GM23338 (cell line): ENCODE measurements around the gene NEUROD1. TPM values are rescaled to one million over a fixed set of nuclear protein-coding genes. Genes with fewer than 3 reads are reported as not detected.

Experiments
- ATAC-seq: fragments of 200-7000 bp; cut with Tn5 transposase; 3 replicates; pipeline ENCODE4 v1.9.1; 2020
- DNase-seq: peaks from one replicate; pipeline ENCODE4 v3.0.0-alpha.2; 2015; ENCODE audit warnings: low spot score
- H2AFZ ChIP-seq: fragments of 200-600 bp; sonication (generic); 2 replicates; pipeline ENCODE4 v1.8.0; 2016; ENCODE audit warnings: antibody characterized with exemption, mild to moderate bottlenecking, moderate library complexity
- H3F3A ChIP-seq: fragments of 200-600 bp; sonication (generic); replicated peaks from 2 replicates; pipeline ENCODE4 v1.8.0; 2017; ENCODE audit warnings: antibody characterized with exemption, mixed run types, low read depth
- H3K27ac ChIP-seq: fragments of 200-600 bp; sonication (generic); 2 replicates; pipeline ENCODE4 v1.6.1; 2016; ENCODE audit warnings: low read depth
- H3K27me3 ChIP-seq: fragments of 200-600 bp; sonication (generic); 2 replicates; pipeline ENCODE4 v1.8.0; 2016; ENCODE audit warnings: mild to moderate bottlenecking, mixed run types, moderate library complexity; ENCODE audit not compliant: insufficient read depth
- H3K36me3 ChIP-seq: fragments of 200-600 bp; sonication (generic); 2 replicates; pipeline ENCODE4 v1.8.0; 2016; ENCODE audit warnings: mild to moderate bottlenecking; ENCODE audit not compliant: insufficient read depth
- H3K4me1 ChIP-seq: fragments of 200-600 bp; sonication (generic); 2 replicates; pipeline ENCODE4 v1.8.0; 2016; ENCODE audit warnings: mild to moderate bottlenecking, moderate library complexity; ENCODE audit not compliant: insufficient read depth
- H3K4me2 ChIP-seq: fragments of 200-600 bp; sonication (generic); 2 replicates; pipeline ENCODE4 v1.7.1; 2017; ENCODE audit warnings: mixed run types
- H3K4me3 ChIP-seq: fragments of 200-600 bp; sonication (generic); 2 replicates; pipeline ENCODE4 v1.6.1; 2016; ENCODE audit warnings: mixed run types
- H3K79me2 ChIP-seq: fragments of 200-600 bp; sonication (generic); replicated peaks from 2 replicates; pipeline ENCODE4 v1.8.0; 2017; ENCODE audit warnings: mild to moderate bottlenecking; ENCODE audit not compliant: insufficient read depth
- H3K9me2 ChIP-seq: fragments of 200-600 bp; sonication (generic); 2 replicates; pipeline ENCODE4 v1.8.0; 2017; ENCODE audit not compliant: insufficient read depth
- H4K20me1 ChIP-seq: fragments of 200-600 bp; sonication (generic); replicated peaks from 2 replicates; pipeline ENCODE4 v1.8.0; 2017; ENCODE audit warnings: mild to moderate bottlenecking; ENCODE audit not compliant: insufficient read depth
- H3K27ac Mint-ChIP-seq: 2 replicates; pipeline ENCODE4 v1.8.0; 2020; ENCODE audit warnings: inconsistent platforms, mild to moderate bottlenecking, moderate library complexity, mixed read lengths
- H3K27me3 Mint-ChIP-seq: 3 replicates; pipeline ENCODE4 v1.8.0; 2022; ENCODE audit warnings: low read depth, mild to moderate bottlenecking, moderate library complexity, mixed read lengths, inconsistent platforms; ENCODE audit not compliant: insufficient read depth, poor library complexity
- H3K36me3 Mint-ChIP-seq: 3 replicates; pipeline ENCODE4 v1.8.0; 2021; ENCODE audit warnings: low read depth, mild to moderate bottlenecking, inconsistent platforms, moderate library complexity, mixed read lengths
- H3K4me1 Mint-ChIP-seq: 3 replicates; pipeline ENCODE4 v1.8.0; 2020; ENCODE audit warnings: mild to moderate bottlenecking, inconsistent platforms, mixed read lengths
- H3K4me3 Mint-ChIP-seq: 3 replicates; pipeline ENCODE4 v1.8.0; 2021; ENCODE audit warnings: moderate library complexity, mild to moderate bottlenecking, inconsistent platforms, mixed read lengths
- H3K9me3 Mint-ChIP-seq: 3 replicates; pipeline ENCODE4 v1.8.0; 2020; ENCODE audit warnings: moderate library complexity, mild to moderate bottlenecking, inconsistent platforms, mixed read lengths
- CREB1 ChIP-seq: fragments of 250-450 bp; sonication (Bioruptor Pico); IDR thresholded peaks from 2 replicates; pipeline ENCODE4 v1.5.0; 2020; ENCODE audit warnings: low read depth, mild to moderate bottlenecking, moderate library complexity
- EZH2 ChIP-seq: fragments of 200-600 bp; sonication (generic); IDR thresholded peaks from one replicate; pipeline ENCODE4 v1.8.0; 2017; ENCODE audit warnings: antibody characterized with exemption, mild to moderate bottlenecking, low read depth; ENCODE audit not compliant: unreplicated experiment
- EZH2phosphoT487 ChIP-seq: fragments of 200-600 bp; sonication (generic); IDR thresholded peaks from one replicate; pipeline ENCODE4 v1.8.1; 2018; ENCODE audit warnings: antibody characterized with exemption; ENCODE audit not compliant: unreplicated experiment
- JUNB ChIP-seq: IDR thresholded peaks from one replicate; pipeline ENCODE4 v1.6.1; 2016; ENCODE audit warnings: antibody characterized with exemption; ENCODE audit not compliant: unreplicated experiment
- NANOG ChIP-seq: IDR thresholded peaks from 2 replicates; pipeline ENCODE4 v1.6.1; 2016; ENCODE audit warnings: antibody characterized with exemption, borderline replicate concordance
- STAT1 ChIP-seq: IDR thresholded peaks from one replicate; pipeline ENCODE4 v1.6.1; 2016; ENCODE audit warnings: antibody characterized with exemption; ENCODE audit not compliant: unreplicated experiment
- ZNF114 ChIP-seq: fragments of 250-450 bp; sonication (Bioruptor Pico); IDR thresholded peaks from 2 replicates; pipeline ENCODE4 v1.5.0; 2020; ENCODE audit warnings: mild to moderate bottlenecking, moderate library complexity
- ZNF331 ChIP-seq: fragments of 250-450 bp; sonication (Bioruptor Pico); IDR thresholded peaks from 2 replicates; pipeline ENCODE4 v1.5.0; 2020; ENCODE audit warnings: low read depth, mild to moderate bottlenecking, moderate library complexity
- polyA plus RNA-seq: library from polyadenylated mRNA; unstranded; fragments of >200 nt; fragmentation: Nextera tagmentation; extraction: Ambion mirVana; gene quantifications from 2 replicates; pipeline ENCODE4 v1.2.1, GENCODE V29; 2016
- total RNA-seq: library from RNA; depleted of rRNA; stranded (reverse); fragments of >200 nt; shearing (Covaris generic); gene quantifications from 2 replicates; pipeline ENCODE4 v1.2.3, GENCODE V29; 2014
- TF ChIP-seq, protein P1 (sequence below): IDR thresholded peaks from one replicate; pipeline ENCODE4 v1.6.1; 2018; ENCODE audit warnings: antibody characterized with exemption; ENCODE audit not compliant: unreplicated experiment
- TF ChIP-seq, protein P2 (sequence below): IDR thresholded peaks from 2 replicates; pipeline ENCODE4 v1.6.1; 2016; ENCODE audit warnings: antibody characterized with exemption
- TF ChIP-seq, protein P3 (sequence below): fragments of 250-450 bp; sonication (Bioruptor Pico); IDR thresholded peaks from 2 replicates; pipeline ENCODE4 v1.5.0; 2020; ENCODE audit warnings: mild to moderate bottlenecking, moderate library complexity

Gene NEUROD1
- total and polyA plus RNA-seq, 2 experiments from 2014 or later, result not detected

DNA sequence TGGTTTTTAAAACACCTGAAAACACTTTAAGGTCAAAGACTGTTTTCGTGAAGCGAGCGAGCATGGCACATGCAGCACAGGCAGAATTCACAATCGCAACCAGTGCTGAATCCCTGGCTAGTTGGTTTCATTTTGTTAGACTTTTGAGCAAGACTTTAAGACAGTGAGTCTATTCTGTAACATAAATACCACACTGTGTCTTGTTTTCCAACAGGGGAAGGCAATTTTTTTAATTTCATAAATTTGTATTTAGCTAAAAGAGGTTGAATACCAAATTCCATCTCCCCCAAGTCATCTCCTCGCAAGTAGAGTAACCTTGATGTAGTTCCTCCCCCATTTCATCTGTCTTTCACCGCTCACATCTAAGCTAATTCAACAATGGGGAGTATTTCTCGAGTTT, 24.8 kb downstream of the NEUROD1 start (continued):
- TF ChIP-seq, protein P1, sequence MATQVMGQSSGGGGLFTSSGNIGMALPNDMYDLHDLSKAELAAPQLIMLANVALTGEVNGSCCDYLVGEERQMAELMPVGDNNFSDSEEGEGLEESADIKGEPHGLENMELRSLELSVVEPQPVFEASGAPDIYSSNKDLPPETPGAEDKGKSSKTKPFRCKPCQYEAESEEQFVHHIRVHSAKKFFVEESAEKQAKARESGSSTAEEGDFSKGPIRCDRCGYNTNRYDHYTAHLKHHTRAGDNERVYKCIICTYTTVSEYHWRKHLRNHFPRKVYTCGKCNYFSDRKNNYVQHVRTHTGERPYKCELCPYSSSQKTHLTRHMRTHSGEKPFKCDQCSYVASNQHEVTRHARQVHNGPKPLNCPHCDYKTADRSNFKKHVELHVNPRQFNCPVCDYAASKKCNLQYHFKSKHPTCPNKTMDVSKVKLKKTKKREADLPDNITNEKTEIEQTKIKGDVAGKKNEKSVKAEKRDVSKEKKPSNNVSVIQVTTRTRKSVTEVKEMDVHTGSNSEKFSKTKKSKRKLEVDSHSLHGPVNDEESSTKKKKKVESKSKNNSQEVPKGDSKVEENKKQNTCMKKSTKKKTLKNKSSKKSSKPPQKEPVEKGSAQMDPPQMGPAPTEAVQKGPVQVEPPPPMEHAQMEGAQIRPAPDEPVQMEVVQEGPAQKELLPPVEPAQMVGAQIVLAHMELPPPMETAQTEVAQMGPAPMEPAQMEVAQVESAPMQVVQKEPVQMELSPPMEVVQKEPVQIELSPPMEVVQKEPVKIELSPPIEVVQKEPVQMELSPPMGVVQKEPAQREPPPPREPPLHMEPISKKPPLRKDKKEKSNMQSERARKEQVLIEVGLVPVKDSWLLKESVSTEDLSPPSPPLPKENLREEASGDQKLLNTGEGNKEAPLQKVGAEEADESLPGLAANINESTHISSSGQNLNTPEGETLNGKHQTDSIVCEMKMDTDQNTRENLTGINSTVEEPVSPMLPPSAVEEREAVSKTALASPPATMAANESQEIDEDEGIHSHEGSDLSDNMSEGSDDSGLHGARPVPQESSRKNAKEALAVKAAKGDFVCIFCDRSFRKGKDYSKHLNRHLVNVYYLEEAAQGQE, result no peak
- TF ChIP-seq ZNF114, result no peak
- no peak for TF ChIP-seq JUNB
- no peak for TF ChIP-seq CREB1
- TF ChIP-seq EZH2phosphoT487, result no peak
- no peak for TF ChIP-seq NANOG
- TF ChIP-seq, protein P2, sequence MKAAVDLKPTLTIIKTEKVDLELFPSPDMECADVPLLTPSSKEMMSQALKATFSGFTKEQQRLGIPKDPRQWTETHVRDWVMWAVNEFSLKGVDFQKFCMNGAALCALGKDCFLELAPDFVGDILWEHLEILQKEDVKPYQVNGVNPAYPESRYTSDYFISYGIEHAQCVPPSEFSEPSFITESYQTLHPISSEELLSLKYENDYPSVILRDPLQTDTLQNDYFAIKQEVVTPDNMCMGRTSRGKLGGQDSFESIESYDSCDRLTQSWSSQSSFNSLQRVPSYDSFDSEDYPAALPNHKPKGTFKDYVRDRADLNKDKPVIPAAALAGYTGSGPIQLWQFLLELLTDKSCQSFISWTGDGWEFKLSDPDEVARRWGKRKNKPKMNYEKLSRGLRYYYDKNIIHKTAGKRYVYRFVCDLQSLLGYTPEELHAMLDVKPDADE, result no peak
- no peak for TF ChIP-seq EZH2
- no peak for TF ChIP-seq ZNF331 (CRISPR knock-in tag)

DNA sequence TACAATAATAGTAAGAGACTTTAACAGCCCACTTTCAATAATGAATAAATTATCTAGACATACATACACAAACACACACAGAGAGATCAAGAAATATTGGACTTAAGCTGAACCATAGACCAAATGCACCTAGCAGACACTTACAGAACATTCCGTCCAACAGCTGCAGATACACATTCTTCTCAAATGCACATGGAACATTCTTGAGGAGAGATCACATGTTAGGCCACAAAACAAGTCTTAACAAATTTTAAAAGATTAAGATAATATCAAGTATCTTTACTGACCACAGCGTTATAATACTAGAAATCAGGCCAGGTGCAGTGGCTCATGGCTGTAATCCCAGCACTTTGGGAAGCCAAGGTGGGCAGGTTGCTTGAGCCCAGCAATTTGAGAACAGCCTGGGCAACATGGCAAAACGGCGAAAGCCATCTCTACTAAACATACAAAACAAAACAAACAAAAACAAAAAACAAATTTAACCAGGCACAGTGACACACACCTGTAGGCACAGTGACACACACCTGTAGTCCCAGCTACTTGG, 30.8 kb downstream of the NEUROD1 start:
- Mint-ChIP-seq H3K36me3 (no peaks in the 10 kb centered on the region), H3K4me3 (no peak overlapping the region), H3K27me3 (peaks cover 4% of the 10 kb centered on the region), H3K4me1 (no peaks in the 10 kb centered on the region; the same call in 2 of the 3 replicates), H3K27ac (no peak overlapping the region), H3K9me3 (no peaks in the 10 kb centered on the region)
- no peak overlapping the region for H3K4me3 ChIP-seq
- no peaks in the 10 kb centered on the region for H4K20me1 ChIP-seq
- ATAC-seq (no peak), DNase-seq (no peak)
- no peaks in the 10 kb centered on the region for H3K79me2 ChIP-seq
- H3K27ac ChIP-seq, result no peak overlapping the region
- no peaks in the 10 kb centered on the region for H3K4me1 ChIP-seq
- no peak overlapping the region for H3K4me2 ChIP-seq
- no peak overlapping the region for H2AFZ ChIP-seq
- no peaks in the 10 kb centered on the region for H3K36me3 ChIP-seq
- H3F3A ChIP-seq, result no peaks in the 10 kb centered on the region
- H3K27me3 ChIP-seq, result peaks cover 24% of the 10 kb centered on the region
- no peaks in the 10 kb centered on the region for H3K9me2 ChIP-seq
- TF ChIP-seq STAT1 (no peak), JUNB (no peak), CREB1 (no peak), ZNF331 (CRISPR knock-in tag) (no peak)
- TF ChIP-seq, protein P3, sequence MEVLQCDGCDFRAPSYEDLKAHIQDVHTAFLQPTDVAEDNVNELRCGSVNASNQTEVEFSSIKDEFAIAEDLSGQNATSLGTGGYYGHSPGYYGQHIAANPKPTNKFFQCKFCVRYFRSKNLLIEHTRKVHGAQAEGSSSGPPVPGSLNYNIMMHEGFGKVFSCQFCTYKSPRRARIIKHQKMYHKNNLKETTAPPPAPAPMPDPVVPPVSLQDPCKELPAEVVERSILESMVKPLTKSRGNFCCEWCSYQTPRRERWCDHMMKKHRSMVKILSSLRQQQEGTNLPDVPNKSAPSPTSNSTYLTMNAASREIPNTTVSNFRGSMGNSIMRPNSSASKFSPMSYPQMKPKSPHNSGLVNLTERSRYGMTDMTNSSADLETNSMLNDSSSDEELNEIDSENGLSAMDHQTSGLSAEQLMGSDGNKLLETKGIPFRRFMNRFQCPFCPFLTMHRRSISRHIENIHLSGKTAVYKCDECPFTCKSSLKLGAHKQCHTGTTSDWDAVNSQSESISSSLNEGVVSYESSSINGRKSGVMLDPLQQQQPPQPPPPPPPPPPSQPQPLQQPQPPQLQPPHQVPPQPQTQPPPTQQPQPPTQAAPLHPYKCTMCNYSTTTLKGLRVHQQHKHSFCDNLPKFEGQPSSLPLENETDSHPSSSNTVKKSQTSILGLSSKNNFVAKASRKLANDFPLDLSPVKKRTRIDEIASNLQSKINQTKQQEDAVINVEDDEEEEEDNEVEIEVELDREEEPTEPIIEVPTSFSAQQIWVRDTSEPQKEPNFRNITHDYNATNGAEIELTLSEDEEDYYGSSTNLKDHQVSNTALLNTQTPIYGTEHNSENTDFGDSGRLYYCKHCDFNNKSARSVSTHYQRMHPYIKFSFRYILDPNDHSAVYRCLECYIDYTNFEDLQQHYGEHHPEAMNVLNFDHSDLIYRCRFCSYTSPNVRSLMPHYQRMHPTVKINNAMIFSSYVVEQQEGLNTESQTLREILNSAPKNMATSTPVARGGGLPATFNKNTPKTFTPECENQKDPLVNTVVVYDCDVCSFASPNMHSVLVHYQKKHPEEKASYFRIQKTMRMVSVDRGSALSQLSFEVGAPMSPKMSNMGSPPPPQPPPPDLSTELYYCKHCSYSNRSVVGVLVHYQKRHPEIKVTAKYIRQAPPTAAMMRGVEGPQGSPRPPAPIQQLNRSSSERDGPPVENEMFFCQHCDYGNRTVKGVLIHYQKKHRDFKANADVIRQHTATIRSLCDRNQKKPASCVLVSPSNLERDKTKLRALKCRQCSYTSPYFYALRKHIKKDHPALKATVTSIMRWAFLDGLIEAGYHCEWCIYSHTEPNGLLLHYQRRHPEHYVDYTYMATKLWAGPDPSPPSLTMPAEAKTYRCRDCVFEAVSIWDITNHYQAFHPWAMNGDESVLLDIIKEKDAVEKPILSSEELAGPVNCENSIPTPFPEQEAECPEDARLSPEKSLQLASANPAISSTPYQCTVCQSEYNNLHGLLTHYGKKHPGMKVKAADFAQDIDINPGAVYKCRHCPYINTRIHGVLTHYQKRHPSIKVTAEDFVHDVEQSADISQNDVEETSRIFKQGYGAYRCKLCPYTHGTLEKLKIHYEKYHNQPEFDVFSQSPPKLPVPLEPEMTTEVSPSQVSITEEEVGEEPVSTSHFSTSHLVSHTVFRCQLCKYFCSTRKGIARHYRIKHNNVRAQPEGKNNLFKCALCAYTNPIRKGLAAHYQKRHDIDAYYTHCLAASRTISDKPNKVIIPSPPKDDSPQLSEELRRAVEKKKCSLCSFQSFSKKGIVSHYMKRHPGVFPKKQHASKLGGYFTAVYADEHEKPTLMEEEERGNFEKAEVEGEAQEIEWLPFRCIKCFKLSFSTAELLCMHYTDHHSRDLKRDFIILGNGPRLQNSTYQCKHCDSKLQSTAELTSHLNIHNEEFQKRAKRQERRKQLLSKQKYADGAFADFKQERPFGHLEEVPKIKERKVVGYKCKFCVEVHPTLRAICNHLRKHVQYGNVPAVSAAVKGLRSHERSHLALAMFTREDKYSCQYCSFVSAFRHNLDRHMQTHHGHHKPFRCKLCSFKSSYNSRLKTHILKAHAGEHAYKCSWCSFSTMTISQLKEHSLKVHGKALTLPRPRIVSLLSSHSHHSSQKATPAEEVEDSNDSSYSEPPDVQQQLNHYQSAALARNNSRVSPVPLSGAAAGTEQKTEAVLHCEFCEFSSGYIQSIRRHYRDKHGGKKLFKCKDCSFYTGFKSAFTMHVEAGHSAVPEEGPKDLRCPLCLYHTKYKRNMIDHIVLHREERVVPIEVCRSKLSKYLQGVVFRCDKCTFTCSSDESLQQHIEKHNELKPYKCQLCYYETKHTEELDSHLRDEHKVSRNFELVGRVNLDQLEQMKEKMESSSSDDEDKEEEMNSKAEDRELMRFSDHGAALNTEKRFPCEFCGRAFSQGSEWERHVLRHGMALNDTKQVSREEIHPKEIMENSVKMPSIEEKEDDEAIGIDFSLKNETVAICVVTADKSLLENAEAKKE (CRISPR knock-in tag), result no peak
